ENCODE measurements around the gene HBP1.

The HBP1 gene

GRCh38 chr7:107173191-107173590, 4.4 kb downstream of the HBP1 start:
- Histone ChIP-seq H3K27ac (ENCODE audit: low read depth, low read length) (no peak overlapping the region), H3F3A (ENCODE audit: insufficient read depth) (peaks cover 7% of the 10 kb centered on the region), H3K36me3 (ENCODE audit: low read length) (no peaks in the 10 kb centered on the region), H3K4me2 (ENCODE audit: low read depth, low read length, poor library complexity, severe bottlenecking) (no peak overlapping the region), H3K79me2 (ENCODE audit: insufficient read depth, low read length) (peaks cover 33% of the 10 kb centered on the region), H3K27me3 (ENCODE audit: low read length) (no peaks in the 10 kb centered on the region), H3K9me2 (replicated peaks; ENCODE audit: insufficient read depth, low read length) (no peaks in the 10 kb centered on the region), H2AFZ (ENCODE audit: low read depth, low read length, severe bottlenecking) (no peak overlapping the region), H3K4me3 (ENCODE audit: insufficient read depth, low read length, poor library complexity, severe bottlenecking) (no peak overlapping the region), H3K9me3 (ENCODE audit: insufficient read depth, low read length) (no peaks in the 10 kb centered on the region), H4K20me1 (ENCODE audit: low read depth, low read length) (0 out of 2 replicates have a peak, but pooled peaks cover 4% of the 10 kb centered on the region), H3K9ac (ENCODE audit: low read length) (no peak overlapping the region)
- no peak for TF ChIP-seq EZH2phosphoT487 (conservative IDR thresholded peaks at IDR 0.05; ENCODE audit: low read length)
- TF ChIP-seq CTCF (IDR thresholded peaks at IDR 0.05; ENCODE audit: insufficient read depth, low read length, poor library complexity, severe bottlenecking), result no peak

DNA sequence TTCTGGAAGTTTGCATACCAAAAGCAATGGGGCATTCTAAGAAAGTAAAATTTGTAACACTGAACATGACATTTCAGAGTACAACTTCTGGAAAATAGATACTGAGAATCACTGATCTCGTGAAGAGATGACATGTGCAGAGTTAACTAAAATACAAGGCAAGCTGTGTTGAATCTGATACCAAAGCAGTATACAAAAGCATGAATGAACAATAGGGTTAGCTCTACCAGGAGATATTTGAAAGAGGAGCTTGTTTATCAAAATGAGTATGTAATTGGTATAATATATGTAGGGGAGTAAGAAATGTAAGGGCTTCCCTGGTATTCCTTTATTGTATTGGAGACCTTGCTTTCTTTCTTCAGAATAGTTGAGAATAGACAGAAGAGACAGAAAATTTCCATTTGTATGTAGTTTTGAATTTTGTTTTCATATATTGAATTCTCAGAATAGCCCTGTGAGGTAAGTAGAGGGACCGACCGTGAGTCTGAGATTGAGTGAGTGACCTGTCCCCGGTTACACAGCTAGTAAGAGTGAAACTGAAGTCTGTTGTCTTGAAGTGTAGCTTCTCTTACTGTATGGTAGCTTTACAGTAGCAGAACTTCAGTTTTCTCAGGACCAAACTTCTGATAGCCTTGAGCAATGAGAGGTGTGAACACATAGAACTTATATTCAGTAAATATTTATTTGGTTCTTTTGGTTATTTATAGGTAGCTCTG, 5.0 kb downstream of the HBP1 start:
- peaks cover 33% of the 10 kb centered on the region for H3K79me2 ChIP-seq (ENCODE audit: insufficient read depth, low read length)
- no peaks in the 10 kb centered on the region for H3K9me2 ChIP-seq (replicated peaks; ENCODE audit: insufficient read depth, low read length)
- TF ChIP-seq EZH2phosphoT487 (conservative IDR thresholded peaks at IDR 0.05; ENCODE audit: low read length), result no peak
- TF ChIP-seq CTCF (IDR thresholded peaks at IDR 0.05; ENCODE audit: insufficient read depth, low read length, poor library complexity, severe bottlenecking), result no peak
- H3K36me3 ChIP-seq (ENCODE audit: low read length), result no peaks in the 10 kb centered on the region
- no peaks in the 10 kb centered on the region for H3K27me3 ChIP-seq (ENCODE audit: low read length)
- H3F3A ChIP-seq (ENCODE audit: insufficient read depth), result peaks cover 5% of the 10 kb centered on the region
- no peak overlapping the region for H3K27ac ChIP-seq (ENCODE audit: low read depth, low read length)
- H3K4me2 ChIP-seq (ENCODE audit: low read depth, low read length, poor library complexity, severe bottlenecking), result no peak overlapping the region
- no peak overlapping the region for H3K9ac ChIP-seq (ENCODE audit: low read length)
- 0 out of 2 replicates have a peak, but pooled peaks cover 4% of the 10 kb centered on the region for H4K20me1 ChIP-seq (ENCODE audit: low read depth, low read length)
- H3K9me3 ChIP-seq (ENCODE audit: insufficient read depth, low read length), result no peaks in the 10 kb centered on the region
- H3K4me3 ChIP-seq (ENCODE audit: insufficient read depth, low read length, poor library complexity, severe bottlenecking), result no peak overlapping the region
- H2AFZ ChIP-seq (ENCODE audit: low read depth, low read length, severe bottlenecking), result no peak overlapping the region

GRCh38 chr7:107179326-107180164, 10.7 kb downstream of the HBP1 start:
- TF ChIP-seq EZH2phosphoT487 (conservative IDR thresholded peaks at IDR 0.05; ENCODE audit: low read length), result no peak
- TF ChIP-seq CTCF (IDR thresholded peaks at IDR 0.05; ENCODE audit: insufficient read depth, low read length, poor library complexity, severe bottlenecking), result no peak
- no peaks in the 10 kb centered on the region for H3K9me2 ChIP-seq (replicated peaks; ENCODE audit: insufficient read depth, low read length)
- H3K9me3 ChIP-seq (ENCODE audit: insufficient read depth, low read length), result no peaks in the 10 kb centered on the region
- H3K36me3 ChIP-seq (ENCODE audit: low read length), result peaks cover 8% of the 10 kb centered on the region; the same call in 1 of the 2 replicates
- H3F3A ChIP-seq (ENCODE audit: insufficient read depth), result no peaks in the 10 kb centered on the region
- H4K20me1 ChIP-seq (ENCODE audit: low read depth, low read length), result 0 out of 2 replicates have a peak, but pooled peaks cover 4% of the 10 kb centered on the region
- peaks cover 10% of the 10 kb centered on the region; the same call in 1 of the 2 replicates for H3K79me2 ChIP-seq (ENCODE audit: insufficient read depth, low read length)
- H3K4me3 ChIP-seq (ENCODE audit: insufficient read depth, low read length, poor library complexity, severe bottlenecking), result no peak overlapping the region
- H2AFZ ChIP-seq (ENCODE audit: low read depth, low read length, severe bottlenecking), result no peak overlapping the region
- H3K4me2 ChIP-seq (ENCODE audit: low read depth, low read length, poor library complexity, severe bottlenecking), result no peak overlapping the region
- no peak overlapping the region for H3K9ac ChIP-seq (ENCODE audit: low read length)
- no peaks in the 10 kb centered on the region for H3K27me3 ChIP-seq (ENCODE audit: low read length)
- no peak overlapping the region for H3K27ac ChIP-seq (ENCODE audit: low read depth, low read length)

Measured in SU-DHL-6 (cell line).